SKM-1 treated with dmso at 0.1 percent for 144 hours (cell line): ENCODE data around the gene HDGFL3.

ENCODE experiments used
- DNase-seq: peaks from one replicate; lab custom pipeline; 2025; ENCODE audit not compliant: unreplicated experiment; lab: John Stamatoyannopoulos, UW

Gene HDGFL3

GRCh38 chr15:83129791-83130190 is 77.8 kb downstream of the HDGFL3 start:
- DNase-seq = no peak

DNA sequence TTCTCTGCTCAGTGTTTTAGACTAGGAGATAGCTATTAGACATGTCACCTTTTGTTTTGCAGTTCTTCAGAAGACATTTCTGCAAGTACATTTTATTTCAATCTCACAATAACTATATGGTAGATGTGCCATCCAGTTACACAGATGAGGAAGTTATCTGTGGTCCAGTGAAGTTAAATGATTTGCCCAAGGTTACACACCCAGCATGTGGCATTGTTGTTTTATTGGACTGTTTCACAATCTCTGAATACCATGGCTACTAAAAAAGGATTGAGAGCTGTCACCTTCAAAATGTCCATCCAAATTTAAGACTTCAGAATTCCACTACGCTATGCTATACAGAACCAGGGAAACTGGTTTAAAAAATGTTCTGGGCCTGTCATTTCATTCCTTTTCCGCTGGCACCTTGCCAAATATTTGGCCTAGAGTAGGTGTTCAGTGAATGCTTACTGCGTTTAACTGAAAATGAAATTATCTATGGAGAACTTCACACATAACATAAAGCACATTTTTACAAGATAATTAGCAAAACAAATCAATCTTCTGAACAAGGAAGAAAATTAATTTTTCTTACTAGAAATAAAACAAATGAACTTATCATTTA is 80.0 kb downstream of the HDGFL3 start:
- no peak for DNase-seq

DNA sequence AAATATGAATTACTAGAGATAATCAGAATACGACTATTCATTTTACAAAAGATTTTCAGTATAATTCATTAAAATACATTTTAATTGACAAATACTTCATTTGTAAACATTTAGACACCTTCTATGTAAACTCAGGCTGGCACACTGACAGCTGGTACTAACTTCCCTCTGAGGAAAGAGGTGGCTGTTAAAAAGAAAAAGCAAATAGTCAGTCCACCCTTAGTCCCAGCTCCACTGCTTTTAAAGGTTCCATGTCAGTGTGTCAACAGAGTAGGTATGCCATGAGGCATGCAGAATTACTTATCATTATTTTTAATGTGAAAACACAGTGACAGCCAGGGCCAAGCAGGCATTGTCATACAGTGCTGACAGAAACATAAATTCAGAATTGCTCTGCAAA is 84.1 kb downstream of the HDGFL3 start:
- DNase-seq = no peak

- DNase-seq = no peak
Observed at GRCh38 chr15:83119968-83120581, 87.5 kb downstream of the HDGFL3 start.

- no peak for DNase-seq
Observed at GRCh38 chr15:83118968-83119367, 88.7 kb downstream of the HDGFL3 start.

DNA sequence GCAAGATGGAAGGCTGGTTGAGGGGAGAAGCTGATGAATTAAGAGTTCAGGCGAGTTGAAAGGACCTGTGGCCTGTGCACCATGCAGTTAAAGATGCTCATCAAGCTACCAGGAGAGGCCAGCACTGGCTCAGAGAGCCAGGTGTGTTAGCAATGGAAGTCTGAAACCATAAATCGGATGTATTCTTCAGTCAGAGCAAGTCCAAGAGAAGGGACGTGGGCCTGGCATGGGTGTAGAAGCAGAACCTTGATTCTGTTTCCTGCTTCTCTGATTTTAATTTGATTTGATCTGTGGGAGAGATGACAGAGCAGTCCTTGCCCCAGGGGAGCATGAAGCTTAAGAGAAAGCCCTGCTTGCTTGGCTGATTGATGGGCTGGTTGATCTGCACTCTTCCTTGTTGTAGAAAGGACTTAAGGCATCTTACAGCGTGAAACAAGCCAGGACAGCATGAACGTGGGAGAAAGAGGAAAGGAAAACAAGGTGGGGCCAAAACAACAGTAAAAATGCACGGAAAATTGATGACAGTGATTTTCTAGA is 89.3 kb downstream of the HDGFL3 start:
- no peak for DNase-seq

DNA sequence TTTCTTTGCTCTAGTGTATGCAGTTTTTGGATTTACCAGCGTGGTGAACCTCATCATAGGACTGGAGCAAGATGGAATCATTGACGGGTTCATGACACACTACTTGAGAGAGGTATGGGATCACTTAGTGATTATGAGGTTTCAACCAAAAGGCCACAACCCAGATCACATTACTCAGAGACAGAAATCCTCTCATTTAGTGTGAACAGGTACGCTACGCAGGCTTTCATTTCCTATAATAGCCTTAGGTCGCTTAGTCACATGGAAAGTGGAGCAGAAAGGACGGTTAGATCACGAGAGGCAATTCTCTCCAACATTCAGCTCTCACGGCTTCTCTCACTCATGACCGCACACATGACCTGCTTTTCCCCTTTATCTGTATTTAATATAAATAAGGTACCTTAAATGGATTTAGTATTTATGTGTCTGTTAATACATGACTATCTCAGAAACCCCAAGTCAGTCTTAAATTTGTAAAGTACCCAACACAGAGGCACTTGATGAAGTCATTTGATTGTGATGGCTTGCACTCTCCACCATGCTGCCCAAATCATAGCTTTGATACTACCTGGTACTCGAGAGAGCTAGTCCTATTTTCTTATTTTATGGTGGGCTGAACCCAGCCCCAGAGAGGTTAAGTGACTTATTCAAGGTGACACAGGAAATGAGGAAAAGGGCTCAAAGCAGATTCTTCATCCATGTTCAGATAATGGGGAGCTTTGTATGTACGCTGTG is 91.6 kb downstream of the HDGFL3 start:
- DNase-seq = no peak

DNA sequence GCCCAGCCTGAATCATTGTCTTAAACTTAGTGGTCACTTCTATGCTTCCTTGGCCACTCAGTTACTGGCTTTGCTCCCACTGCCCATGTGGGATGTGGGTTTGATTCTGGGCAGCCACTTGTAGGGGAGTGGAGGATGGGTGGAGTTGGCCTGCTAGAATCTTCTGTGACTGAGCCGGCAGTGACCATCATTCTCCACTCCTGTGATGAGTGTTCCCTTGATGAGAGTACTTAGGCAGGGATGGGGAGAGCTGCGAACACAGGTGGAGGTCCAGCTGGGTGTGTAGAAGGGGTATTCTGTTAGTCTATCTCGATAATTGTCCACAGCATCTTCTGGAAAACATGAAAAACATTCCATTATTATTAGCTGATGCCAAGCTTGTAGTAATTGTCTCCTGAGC is 92.2 kb downstream of the HDGFL3 start:
- DNase-seq = no peak

- no peak for DNase-seq
Observed at GRCh38 chr15:83114856-83115255, 92.8 kb downstream of the HDGFL3 start.

DNA sequence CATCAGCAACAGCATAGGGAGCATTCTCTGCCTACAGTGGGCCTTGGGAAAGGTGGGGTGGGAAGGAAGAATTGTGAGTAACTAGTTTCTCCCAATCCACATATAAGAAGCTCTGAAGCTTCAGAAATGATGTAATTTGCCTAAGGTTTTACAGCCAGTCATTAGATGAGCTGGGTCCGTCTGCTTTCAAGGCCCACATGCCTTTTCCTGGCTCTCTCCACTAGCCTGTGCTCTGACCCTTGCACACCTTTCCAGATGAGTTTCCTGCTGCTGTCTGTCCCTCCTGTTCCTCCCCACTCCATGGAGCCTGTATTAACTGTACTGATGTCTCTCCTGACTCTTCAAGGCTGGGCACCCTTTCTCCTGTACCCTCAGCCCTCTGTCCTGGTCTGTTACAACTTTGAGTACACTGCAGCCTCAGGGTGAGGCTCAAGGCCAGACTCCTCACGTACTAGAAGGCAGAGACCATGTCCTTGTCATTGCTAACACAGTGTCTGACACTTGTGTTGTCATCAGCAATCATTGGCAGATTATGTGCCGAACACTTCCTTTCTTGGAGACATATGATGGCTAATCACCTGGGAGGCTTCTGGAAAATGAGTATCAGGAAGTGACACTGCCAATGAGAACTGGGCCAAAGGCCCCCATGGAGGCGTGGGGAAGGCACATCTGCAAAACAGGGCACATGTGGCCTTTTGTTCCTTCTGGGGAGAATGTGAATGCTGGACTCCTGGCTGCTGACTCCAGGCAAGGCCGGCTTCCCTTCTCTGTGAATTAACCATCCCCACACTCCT is 93.5 kb downstream of the HDGFL3 start:
- DNase-seq = no peak

GRCh38 chr15:83112956-83113299 is 94.7 kb downstream of the HDGFL3 start:
- no peak for DNase-seq

- DNase-seq = no peak
Observed at GRCh38 chr15:83112233-83112955, 95.2 kb downstream of the HDGFL3 start.

DNA sequence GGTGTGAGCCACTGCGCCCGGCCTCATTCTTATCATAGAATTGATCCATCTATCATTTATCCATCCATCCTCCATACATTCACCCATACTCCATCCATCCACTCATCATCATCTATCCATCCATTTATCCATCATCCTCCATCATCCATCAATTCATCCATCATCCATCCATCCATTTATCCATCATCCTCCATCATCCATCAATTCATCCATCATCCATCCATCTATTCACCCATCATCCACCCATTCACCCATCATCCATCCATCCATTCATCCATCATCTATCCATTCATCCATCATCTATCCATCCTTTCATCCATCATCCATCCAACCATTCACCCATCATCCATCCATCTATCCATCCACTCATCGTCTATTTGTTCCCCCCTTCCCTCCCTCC is 96.5 kb downstream of the HDGFL3 start:
- no peak for DNase-seq

GRCh38 chr15:83110381-83110780 is 97.2 kb downstream of the HDGFL3 start:
- no peak for DNase-seq

- no peak for DNase-seq
Observed at GRCh38 chr15:83109532-83109931, 98.1 kb downstream of the HDGFL3 start.

DNA sequence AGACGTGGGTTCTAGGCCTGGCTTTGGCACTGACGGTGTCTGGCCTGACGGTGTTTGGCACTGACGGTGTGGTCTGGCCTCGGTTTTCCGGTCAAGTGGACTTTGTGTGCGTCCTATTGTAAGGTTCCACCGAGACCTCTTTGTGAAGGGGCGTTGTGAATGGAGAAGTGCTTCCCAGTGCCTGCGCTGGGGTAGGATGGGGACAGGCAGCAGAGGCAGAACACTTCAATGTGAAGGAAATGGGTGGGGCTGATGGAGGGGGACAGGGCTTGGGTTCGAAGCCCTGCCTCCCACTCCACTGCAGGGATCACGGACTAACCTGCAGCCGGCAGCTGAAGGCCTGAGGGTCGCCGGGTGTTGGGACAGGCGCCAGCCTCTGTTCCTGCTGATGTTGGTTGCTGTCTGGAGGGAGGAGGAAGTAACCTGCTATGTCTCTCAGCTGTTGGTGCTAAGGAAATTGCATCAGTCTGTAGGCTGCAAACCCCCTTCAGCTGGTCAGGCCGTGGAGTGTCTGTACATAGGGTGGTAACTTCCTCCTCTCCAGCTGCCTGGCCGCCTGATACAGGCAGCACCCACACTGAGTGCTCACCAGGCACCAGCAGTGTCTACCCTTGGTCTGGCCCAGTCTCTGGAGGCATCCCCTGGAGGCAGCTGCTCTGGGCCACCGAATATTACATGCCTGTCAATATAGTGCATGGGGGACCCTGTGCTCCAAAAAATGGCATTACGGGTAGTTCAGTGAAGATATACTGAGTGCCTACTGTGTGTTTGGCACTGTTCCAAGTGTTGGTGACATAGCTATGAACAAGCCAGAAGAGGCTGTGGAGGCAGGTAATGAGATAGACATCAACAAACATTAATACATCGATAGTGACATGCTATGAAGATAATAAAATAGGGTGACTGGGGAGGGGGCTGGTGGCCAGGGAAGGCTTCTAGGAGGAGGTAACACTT is 99.1 kb downstream of the HDGFL3 start:
- DNase-seq = peak; percentile 99

- no peak for DNase-seq
Observed at GRCh38 chr15:83107841-83108181, 99.8 kb downstream of the HDGFL3 start.

- no peak for DNase-seq
Observed at GRCh38 chr15:83106994-83107840, 100.4 kb downstream of the HDGFL3 start, which contains the start of gene TM6SF1. Gene TM6SF1, plus strand, starts transcription at chr15:83107645. Its CDS starts 36 bp downstream, at chr15:83107681.

GRCh38 chr15:83105440-83105839 is 102.2 kb downstream of the HDGFL3 start:
- DNase-seq = no peak
